Measurements from ENCODE around the gene HPCAL4. TPM values are rescaled to one million over a fixed set of nuclear protein-coding genes. Genes with fewer than 3 reads are reported as not detected.

Gene HPCAL4
- total RNA-seq, 1 experiment from 2014 or later, result 0.50 TPM

DNA sequence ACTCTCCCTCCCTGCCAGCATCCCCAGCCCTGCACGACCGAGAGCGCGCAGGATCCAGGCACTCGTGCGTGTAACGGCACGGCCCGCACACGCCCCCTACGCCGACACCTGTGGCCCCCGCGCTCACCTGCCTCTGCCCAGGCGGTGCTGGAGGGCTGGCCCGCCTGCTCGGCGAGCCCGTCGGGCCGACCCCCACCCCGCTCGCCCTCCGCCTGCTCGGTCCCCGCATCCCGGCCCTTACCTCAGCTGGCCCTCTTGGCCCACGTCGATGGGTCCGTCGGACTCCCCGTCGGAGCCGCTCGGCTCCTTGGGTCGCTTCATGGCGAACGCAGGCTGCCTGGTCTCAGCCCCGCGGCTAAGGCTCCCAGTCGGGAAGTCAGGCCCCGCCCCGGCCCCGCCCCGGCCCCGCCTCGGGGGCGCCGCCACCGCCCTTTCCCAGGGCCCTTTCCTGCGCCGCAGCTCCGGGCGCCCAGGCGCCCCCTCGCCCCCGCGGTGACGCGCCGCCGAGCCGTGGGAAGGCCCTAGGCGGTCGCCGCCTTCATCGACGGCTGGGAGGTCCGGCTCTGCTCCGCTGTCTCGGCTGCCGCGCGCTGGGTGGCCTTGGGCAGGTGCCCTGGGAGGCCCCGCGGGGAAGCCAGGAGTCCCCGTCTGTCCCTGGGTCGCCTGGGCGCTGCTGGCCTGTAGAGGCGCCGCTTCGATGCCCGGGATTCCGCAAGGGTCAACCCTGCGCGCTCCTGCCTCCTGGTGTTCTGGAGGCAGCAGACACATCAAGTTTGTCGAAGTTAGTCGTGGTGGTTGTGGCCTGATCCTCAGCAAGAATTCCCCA is 51.7 kb downstream of the HPCAL4 start, which contains the start of gene HEYL (continued):
- TF ChIP-seq, protein P1, sequence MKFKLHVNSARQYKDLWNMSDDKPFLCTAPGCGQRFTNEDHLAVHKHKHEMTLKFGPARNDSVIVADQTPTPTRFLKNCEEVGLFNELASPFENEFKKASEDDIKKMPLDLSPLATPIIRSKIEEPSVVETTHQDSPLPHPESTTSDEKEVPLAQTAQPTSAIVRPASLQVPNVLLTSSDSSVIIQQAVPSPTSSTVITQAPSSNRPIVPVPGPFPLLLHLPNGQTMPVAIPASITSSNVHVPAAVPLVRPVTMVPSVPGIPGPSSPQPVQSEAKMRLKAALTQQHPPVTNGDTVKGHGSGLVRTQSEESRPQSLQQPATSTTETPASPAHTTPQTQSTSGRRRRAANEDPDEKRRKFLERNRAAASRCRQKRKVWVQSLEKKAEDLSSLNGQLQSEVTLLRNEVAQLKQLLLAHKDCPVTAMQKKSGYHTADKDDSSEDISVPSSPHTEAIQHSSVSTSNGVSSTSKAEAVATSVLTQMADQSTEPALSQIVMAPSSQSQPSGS (CRISPR knock-in tag; IDR thresholded peaks at IDR 0.05; ENCODE audit: borderline replicate concordance, low read depth), result no peak
- TF ChIP-seq EMX1 (CRISPR knock-in tag; IDR thresholded peaks at IDR 0.05) (no peak), GABPB1 (CRISPR knock-in tag; IDR thresholded peaks at IDR 0.05) (no peak), ZNF425 (CRISPR knock-in tag; conservative IDR thresholded peaks at IDR 0.05) (no peak), FOXP1 (CRISPR knock-in tag; IDR thresholded peaks at IDR 0.05; ENCODE audit: borderline replicate concordance) (peak; percentile 23; the same call in 1 of the 2 replicates), ZNF671 (CRISPR knock-in tag; IDR thresholded peaks at IDR 0.05) (no peak), AFF4 (CRISPR knock-in tag; IDR thresholded peaks at IDR 0.05; ENCODE audit: borderline replicate concordance) (no peak), FOXK1 (CRISPR knock-in tag; IDR thresholded peaks at IDR 0.05) (no peak), CTCF (IDR thresholded peaks at IDR 0.05) (0 out of 2 replicates have a peak, but pooled peaks have one; percentile 5), ETV6 (CRISPR knock-in tag; IDR thresholded peaks at IDR 0.05) (no peak; the same call in 1 of the 2 replicates), CDX4 (CRISPR knock-in tag; IDR thresholded peaks at IDR 0.05; ENCODE audit: borderline replicate concordance) (no peak), TEAD4 (CRISPR knock-in tag; IDR thresholded peaks at IDR 0.05) (no peak), MYBL2 (CRISPR knock-in tag; IDR thresholded peaks at IDR 0.05) (peak; percentile 62), GRHL2 (CRISPR knock-in tag; IDR thresholded peaks at IDR 0.05; ENCODE audit: insufficient replicate concordance, severe bottlenecking) (no peak), ZBTB43 (CRISPR knock-in tag; IDR thresholded peaks at IDR 0.05) (0 out of 2 replicates have a peak, but pooled peaks have one; percentile 59), ATF1 (CRISPR knock-in tag; IDR thresholded peaks at IDR 0.05) (no peak), ZNF423 (CRISPR knock-in tag; IDR thresholded peaks at IDR 0.05) (peak; percentile 89), CREM (CRISPR knock-in tag; IDR thresholded peaks at IDR 0.05) (no peak), IRF2 (CRISPR knock-in tag; IDR thresholded peaks at IDR 0.05; ENCODE audit: borderline replicate concordance, low read depth) (no peak)
- TF ChIP-seq, protein P2, sequence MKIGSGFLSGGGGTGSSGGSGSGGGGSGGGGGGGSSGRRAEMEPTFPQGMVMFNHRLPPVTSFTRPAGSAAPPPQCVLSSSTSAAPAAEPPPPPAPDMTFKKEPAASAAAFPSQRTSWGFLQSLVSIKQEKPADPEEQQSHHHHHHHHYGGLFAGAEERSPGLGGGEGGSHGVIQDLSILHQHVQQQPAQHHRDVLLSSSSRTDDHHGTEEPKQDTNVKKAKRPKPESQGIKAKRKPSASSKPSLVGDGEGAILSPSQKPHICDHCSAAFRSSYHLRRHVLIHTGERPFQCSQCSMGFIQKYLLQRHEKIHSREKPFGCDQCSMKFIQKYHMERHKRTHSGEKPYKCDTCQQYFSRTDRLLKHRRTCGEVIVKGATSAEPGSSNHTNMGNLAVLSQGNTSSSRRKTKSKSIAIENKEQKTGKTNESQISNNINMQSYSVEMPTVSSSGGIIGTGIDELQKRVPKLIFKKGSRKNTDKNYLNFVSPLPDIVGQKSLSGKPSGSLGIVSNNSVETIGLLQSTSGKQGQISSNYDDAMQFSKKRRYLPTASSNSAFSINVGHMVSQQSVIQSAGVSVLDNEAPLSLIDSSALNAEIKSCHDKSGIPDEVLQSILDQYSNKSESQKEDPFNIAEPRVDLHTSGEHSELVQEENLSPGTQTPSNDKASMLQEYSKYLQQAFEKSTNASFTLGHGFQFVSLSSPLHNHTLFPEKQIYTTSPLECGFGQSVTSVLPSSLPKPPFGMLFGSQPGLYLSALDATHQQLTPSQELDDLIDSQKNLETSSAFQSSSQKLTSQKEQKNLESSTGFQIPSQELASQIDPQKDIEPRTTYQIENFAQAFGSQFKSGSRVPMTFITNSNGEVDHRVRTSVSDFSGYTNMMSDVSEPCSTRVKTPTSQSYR (CRISPR knock-in tag; IDR thresholded peaks at IDR 0.05), result no peak
- TF ChIP-seq, protein P3, sequence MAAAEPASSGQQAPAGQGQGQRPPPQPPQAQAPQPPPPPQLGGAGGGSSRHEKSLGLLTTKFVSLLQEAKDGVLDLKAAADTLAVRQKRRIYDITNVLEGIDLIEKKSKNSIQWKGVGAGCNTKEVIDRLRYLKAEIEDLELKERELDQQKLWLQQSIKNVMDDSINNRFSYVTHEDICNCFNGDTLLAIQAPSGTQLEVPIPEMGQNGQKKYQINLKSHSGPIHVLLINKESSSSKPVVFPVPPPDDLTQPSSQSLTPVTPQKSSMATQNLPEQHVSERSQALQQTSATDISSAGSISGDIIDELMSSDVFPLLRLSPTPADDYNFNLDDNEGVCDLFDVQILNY (CRISPR knock-in tag; IDR thresholded peaks at IDR 0.05), result 0 out of 2 replicates have a peak, but pooled peaks have one; percentile 12
- TF ChIP-seq, protein P4, sequence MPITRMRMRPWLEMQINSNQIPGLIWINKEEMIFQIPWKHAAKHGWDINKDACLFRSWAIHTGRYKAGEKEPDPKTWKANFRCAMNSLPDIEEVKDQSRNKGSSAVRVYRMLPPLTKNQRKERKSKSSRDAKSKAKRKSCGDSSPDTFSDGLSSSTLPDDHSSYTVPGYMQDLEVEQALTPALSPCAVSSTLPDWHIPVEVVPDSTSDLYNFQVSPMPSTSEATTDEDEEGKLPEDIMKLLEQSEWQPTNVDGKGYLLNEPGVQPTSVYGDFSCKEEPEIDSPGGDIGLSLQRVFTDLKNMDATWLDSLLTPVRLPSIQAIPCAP (CRISPR knock-in tag; IDR thresholded peaks at IDR 0.05), result no peak
